ENCODE data around the gene SPN.

- peak; percentile 54 to 74 (median 64) for TF ChIP-seq CTCF (IDR thresholded peaks at IDR 0.05)
- no peak for TF ChIP-seq POLR2A (IDR thresholded peaks at IDR 0.05)
Measured at GRCh38 chr16:29710227-29711219, 47.5 kb downstream of the SPN start.
